CD4-positive, alpha-beta T cell treated with Interleukin-15 for 4 hours (primary cell): Measurements from ENCODE around the gene XIRP1.
A peak's percentile ranks its signal among the peaks of the same experiment; 100 is the strongest.
"Not testable (repeated sequence)": the region's sequence is repeated elsewhere in the genome, so short reads cannot be mapped to it uniquely, and the experiment has no call there.

ENCODE experiments used
- DNase-seq: peaks from one replicate; pipeline ENCODE4 v3.0.0-alpha.2; 2020; ENCODE audit warnings: low spot score

The XIRP1 gene

GRCh38 chr3:39185326-39185958 is 7.0 kb downstream of the XIRP1 start:
- DNase-seq = no peak

GRCh38 chr3:39184968-39185285 is 7.5 kb downstream of the XIRP1 start:
- DNase-seq = no peak

GRCh38 chr3:39184081-39184967 is 8.1 kb downstream of the XIRP1 start:
- DNase-seq = no peak

- no peak for DNase-seq
Measured at GRCh38 chr3:39183211-39184080, 8.9 kb downstream of the XIRP1 start.

- DNase-seq = no peak
Measured at GRCh38 chr3:39181408-39182335, 10.7 kb downstream of the XIRP1 start.

- DNase-seq = peak; percentile 94
Measured at GRCh38 chr3:39180546-39181346, 11.6 kb downstream of the XIRP1 start.

- DNase-seq = no peak
Measured at GRCh38 chr3:39180183-39180545, 12.2 kb downstream of the XIRP1 start.

GRCh38 chr3:39178553-39178952 is 13.8 kb downstream of the XIRP1 start:
- no peak for DNase-seq

GRCh38 chr3:39177708-39178332 is 14.6 kb downstream of the XIRP1 start:
- peak; percentile 93 for DNase-seq

GRCh38 chr3:39176025-39176714 is 16.2 kb downstream of the XIRP1 start:
- DNase-seq = no peak

- no peak for DNase-seq
Measured at GRCh38 chr3:39173318-39174125, 18.9 kb downstream of the XIRP1 start.

GRCh38 chr3:39171860-39172259 is 20.5 kb downstream of the XIRP1 start:
- DNase-seq = no peak

- not testable (repeated sequence) for DNase-seq
Measured at GRCh38 chr3:39170877-39171276, 21.5 kb downstream of the XIRP1 start.

GRCh38 chr3:39170461-39170860 is 21.9 kb downstream of the XIRP1 start:
- DNase-seq = no peak

- no peak for DNase-seq
Measured at GRCh38 chr3:39169712-39170111, 22.7 kb downstream of the XIRP1 start.

GRCh38 chr3:39168156-39168780 is 24.1 kb downstream of the XIRP1 start:
- DNase-seq = no peak

GRCh38 chr3:39166932-39167532 is 25.4 kb downstream of the XIRP1 start:
- DNase-seq = no peak

GRCh38 chr3:39166134-39166710 is 26.2 kb downstream of the XIRP1 start:
- DNase-seq = no peak
